Loucy (cell line): Measurements from ENCODE around the gene MOGAT3.

Experiments used
- H2AFZ ChIP-seq: fragments of 200-600 bp; sonication (generic); 2 replicates; pipeline ENCODE4 v1.6.0; 2016; ENCODE audit warnings: antibody characterized with exemption, mild to moderate bottlenecking, low read length, moderate library complexity
- H3F3A ChIP-seq: fragments of 200-600 bp; 2 replicates; pipeline ENCODE4 v1.6.0; 2016; ENCODE audit warnings: antibody characterized with exemption, low read depth, mild to moderate bottlenecking
- H3K27me3 ChIP-seq: fragments of 200-600 bp; sonication (generic); 2 replicates; pipeline ENCODE4 v1.6.1; 2014; ENCODE audit warnings: low read length, mild to moderate bottlenecking; ENCODE audit not compliant: insufficient read depth, poor library complexity, severe bottlenecking
- H3K36me3 ChIP-seq: fragments of 200-600 bp; sonication (generic); 2 replicates; pipeline ENCODE4 v1.6.1; 2016; ENCODE audit warnings: low read length; ENCODE audit not compliant: insufficient read depth
- H3K4me1 ChIP-seq: fragments of 200-600 bp; sonication (generic); 2 replicates; pipeline ENCODE4 v1.5.1; 2014; ENCODE audit warnings: low read length, mild to moderate bottlenecking; ENCODE audit not compliant: insufficient read depth, poor library complexity, severe bottlenecking
- H3K4me2 ChIP-seq: fragments of 200-600 bp; sonication (generic); 2 replicates; pipeline ENCODE4 v1.6.0; 2014; ENCODE audit warnings: antibody characterized with exemption, low read length, low read depth, mild to moderate bottlenecking; ENCODE audit not compliant: poor library complexity, severe bottlenecking
- H3K4me3 ChIP-seq: fragments of 200-600 bp; sonication (generic); 2 replicates; pipeline ENCODE4 v1.5.1; 2014; ENCODE audit warnings: low read length, mild to moderate bottlenecking, mixed read lengths; ENCODE audit not compliant: poor library complexity, severe bottlenecking
- H3K79me2 ChIP-seq: fragments of 200-600 bp; sonication (generic); 2 replicates; pipeline ENCODE4 v1.6.1; 2014; ENCODE audit warnings: low read length; ENCODE audit not compliant: insufficient read depth
- H3K9ac ChIP-seq: fragments of 200-600 bp; sonication (generic); 2 replicates; pipeline ENCODE4 v1.6.0; 2014; ENCODE audit warnings: mild to moderate bottlenecking, low read depth, low read length, moderate library complexity; ENCODE audit not compliant: poor library complexity, severe bottlenecking
- H3K9me2 ChIP-seq: fragments of 200-600 bp; sonication (generic); replicated peaks from 2 replicates; pipeline ENCODE4 v1.6.1; 2016; ENCODE audit warnings: low read depth, low read length, mixed read lengths
- H3K9me3 ChIP-seq: fragments of 200-600 bp; sonication (generic); 2 replicates; pipeline ENCODE4 v1.6.1; 2014; ENCODE audit warnings: mild to moderate bottlenecking, antibody characterized with exemption, low read length, low read depth; ENCODE audit not compliant: insufficient read depth
- H4K20me1 ChIP-seq: fragments of 200-600 bp; sonication (generic); 2 replicates; pipeline ENCODE4 v1.6.0; 2014; ENCODE audit warnings: antibody characterized with exemption, low read length, mild to moderate bottlenecking; ENCODE audit not compliant: insufficient read depth, poor library complexity, severe bottlenecking
- CTCF ChIP-seq: fragments of 200-600 bp; sonication (generic); conservative IDR thresholded peaks from 2 replicates; pipeline ENCODE4 v1.5.1; 2014; ENCODE audit warnings: mild to moderate bottlenecking, antibody characterized with exemption, low read length
- EZH2phosphoT487 ChIP-seq: fragments of 200-600 bp; IDR thresholded peaks from 2 replicates; pipeline ENCODE4 v1.6.1; 2018; ENCODE audit warnings: antibody characterized with exemption, mild to moderate bottlenecking, moderate library complexity, borderline replicate concordance

MOGAT3 gene

GRCh38 chr7:101200862-101201599 is at the start of gene MOGAT3:
Gene MOGAT3, minus strand, starts transcription at chr7:101201036. Its CDS starts 182 bp downstream, at chr7:101200854.
- Histone ChIP-seq H3K4me3 (no peak within 1 kb of the TSS), H3F3A (no peaks in the 10 kb centered on the region), H3K36me3 (no peaks in the 10 kb centered on the region), H3K9me3 (no peaks in the 10 kb centered on the region), H4K20me1 (no peaks in the 10 kb centered on the region), H3K9me2 (no peaks in the 10 kb centered on the region), H3K4me2 (no peak within 1 kb of the TSS), H3K4me1 (no peaks in the 10 kb centered on the region), H3K79me2 (no peaks in the 10 kb centered on the region), H2AFZ (no peak within 1 kb of the TSS), H3K27me3 (no peaks in the 10 kb centered on the region), H3K9ac (no peak within 1 kb of the TSS)
- no peak for TF ChIP-seq CTCF
- no peak for TF ChIP-seq EZH2phosphoT487

- no peaks in the 10 kb centered on the region for H3F3A ChIP-seq
- H2AFZ ChIP-seq: no peak overlapping the region
- H4K20me1 ChIP-seq: peaks cover 29% of the 10 kb centered on the region
- no peaks in the 10 kb centered on the region for H3K36me3 ChIP-seq
- H3K4me2 ChIP-seq: peak overlapping the region; percentile 99
- H3K79me2 ChIP-seq: peaks cover 60% of the 10 kb centered on the region
- H3K9ac ChIP-seq: peak overlapping the region; percentile 83
- H3K9me2 ChIP-seq: no peaks in the 10 kb centered on the region
- H3K4me1 ChIP-seq: peaks cover 14% of the 10 kb centered on the region
- peak overlapping the region; percentile 83 for H3K4me3 ChIP-seq
- no peaks in the 10 kb centered on the region for H3K27me3 ChIP-seq
- no peak for TF ChIP-seq EZH2phosphoT487
- no peaks in the 10 kb centered on the region for H3K9me3 ChIP-seq
Observed at GRCh38 chr7:101250324-101250723, 49.5 kb upstream of the MOGAT3 start.

- H3K79me2 ChIP-seq: peaks cover 73% of the 10 kb centered on the region
- no peak overlapping the region for H2AFZ ChIP-seq
- H3K4me3 ChIP-seq: peak overlapping the region; percentile 47
- H4K20me1 ChIP-seq: peaks cover 41% of the 10 kb centered on the region
- no peaks in the 10 kb centered on the region for H3F3A ChIP-seq
- peak overlapping the region; percentile 41 for H3K4me2 ChIP-seq
- peaks cover 21% of the 10 kb centered on the region for H3K4me1 ChIP-seq
- no peak overlapping the region for H3K9ac ChIP-seq
- no peak for TF ChIP-seq CTCF
- TF ChIP-seq EZH2phosphoT487: no peak
- H3K36me3 ChIP-seq: no peaks in the 10 kb centered on the region
- no peaks in the 10 kb centered on the region for H3K9me3 ChIP-seq
- H3K27me3 ChIP-seq: no peaks in the 10 kb centered on the region
- no peaks in the 10 kb centered on the region for H3K9me2 ChIP-seq
Observed at GRCh38 chr7:101248276-101248675, 47.4 kb upstream of the MOGAT3 start.
